GM23248 (cell line): ENCODE results near the gene ZEB2.

ENCODE experiments used
- EZH2 ChIP-seq: fragments of 200-600 bp; sonication (generic); IDR thresholded peaks from 2 replicates; pipeline ENCODE4 v1.6.1; 2018; ENCODE audit warnings: antibody characterized with exemption, mild to moderate bottlenecking; ENCODE audit not compliant: insufficient read depth, poor library complexity, severe bottlenecking
- EZH2phosphoT487 ChIP-seq: fragments of 200-600 bp; sonication (generic); IDR thresholded peaks from 2 replicates; pipeline ENCODE4 v1.6.1; 2018; ENCODE audit warnings: antibody characterized with exemption, moderate library complexity, mild to moderate bottlenecking, low read depth; ENCODE audit not compliant: insufficient read depth

GRCh38 chr2:144409241-144409640 is 110.7 kb downstream of the ZEB2 start:
- TF ChIP-seq EZH2 (no peak), EZH2phosphoT487 (no peak)
